ENCODE results near the gene IQSEC1.

The IQSEC1 gene

GRCh38 chr3:12959838-12960378, 113.3 kb downstream of the IQSEC1 start:
- FAIRE-seq: no peak
- no peak for DNase-seq (ENCODE audit: insufficient read length, low spot score)
- peak; percentile 70 for TF ChIP-seq SPI1 (IDR thresholded peaks at IDR 0.05; ENCODE audit: low read depth, low read length)
- TF ChIP-seq POLR2A (IDR thresholded peaks at IDR 0.05; ENCODE audit: low read depth, low read length): no peak
- TF ChIP-seq POLR2AphosphoS5 (IDR thresholded peaks at IDR 0.05; ENCODE audit: low read depth, low read length): no peak
- no peak for TF ChIP-seq POU2F2 (IDR thresholded peaks at IDR 0.05; ENCODE audit: low read depth, low read length)
- TF ChIP-seq PAX5 (IDR thresholded peaks at IDR 0.05; ENCODE audit: insufficient read depth, low read length, severe bottlenecking): no peak
- TF ChIP-seq TAF1 (IDR thresholded peaks at IDR 0.05; ENCODE audit: low read depth, low read length): no peak

GRCh38 chr3:12959410-12959809, 113.8 kb downstream of the IQSEC1 start:
- peak; percentile 52 for FAIRE-seq
- TF ChIP-seq TAF1 (IDR thresholded peaks at IDR 0.05; ENCODE audit: low read depth, low read length) (no peak), SPI1 (IDR thresholded peaks at IDR 0.05; ENCODE audit: low read depth, low read length) (no peak), POLR2A (IDR thresholded peaks at IDR 0.05; ENCODE audit: low read depth, low read length) (no peak), PAX5 (IDR thresholded peaks at IDR 0.05; ENCODE audit: insufficient read depth, low read length, severe bottlenecking) (no peak), POU2F2 (IDR thresholded peaks at IDR 0.05; ENCODE audit: low read depth, low read length) (no peak), POLR2AphosphoS5 (IDR thresholded peaks at IDR 0.05; ENCODE audit: low read depth, low read length) (no peak)
- DNase-seq (ENCODE audit: insufficient read length, low spot score): no peak

- DNase-seq (ENCODE audit: insufficient read length, low spot score) (no peak), FAIRE-seq (no peak)
- TF ChIP-seq POLR2A (IDR thresholded peaks at IDR 0.05; ENCODE audit: low read depth, low read length): no peak
- no peak for TF ChIP-seq TAF1 (IDR thresholded peaks at IDR 0.05; ENCODE audit: low read depth, low read length)
- TF ChIP-seq SPI1 (IDR thresholded peaks at IDR 0.05; ENCODE audit: low read depth, low read length): no peak
- TF ChIP-seq POLR2AphosphoS5 (IDR thresholded peaks at IDR 0.05; ENCODE audit: low read depth, low read length): no peak
- TF ChIP-seq PAX5 (IDR thresholded peaks at IDR 0.05; ENCODE audit: insufficient read depth, low read length, severe bottlenecking): no peak
- TF ChIP-seq POU2F2 (IDR thresholded peaks at IDR 0.05; ENCODE audit: low read depth, low read length): no peak
These were observed 115.1 kb downstream of the IQSEC1 start for GRCh38 chr3:12957824-12958792.

- TF ChIP-seq PAX5 (IDR thresholded peaks at IDR 0.05; ENCODE audit: insufficient read depth, low read length, severe bottlenecking) (no peak), POU2F2 (IDR thresholded peaks at IDR 0.05; ENCODE audit: low read depth, low read length) (no peak), SPI1 (IDR thresholded peaks at IDR 0.05; ENCODE audit: low read depth, low read length) (no peak), TAF1 (IDR thresholded peaks at IDR 0.05; ENCODE audit: low read depth, low read length) (no peak), POLR2AphosphoS5 (IDR thresholded peaks at IDR 0.05; ENCODE audit: low read depth, low read length) (no peak), POLR2A (IDR thresholded peaks at IDR 0.05; ENCODE audit: low read depth, low read length) (no peak)
- FAIRE-seq (no peak), DNase-seq (ENCODE audit: insufficient read length, low spot score) (no peak)
These were observed 115.9 kb downstream of the IQSEC1 start for GRCh38 chr3:12957339-12957738.

- DNase-seq (ENCODE audit: insufficient read length, low spot score) (no peak), FAIRE-seq (no peak)
These were observed 116.9 kb downstream of the IQSEC1 start for GRCh38 chr3:12956316-12956660.

GRCh38 chr3:12955651-12956315, 117.4 kb downstream of the IQSEC1 start:
- no peak for DNase-seq (ENCODE audit: insufficient read length, low spot score)
- FAIRE-seq: no peak
- no peak for TF ChIP-seq PAX5 (IDR thresholded peaks at IDR 0.05; ENCODE audit: insufficient read depth, low read length, severe bottlenecking)
- no peak for TF ChIP-seq TAF1 (IDR thresholded peaks at IDR 0.05; ENCODE audit: low read depth, low read length)
- TF ChIP-seq POLR2AphosphoS5 (IDR thresholded peaks at IDR 0.05; ENCODE audit: low read depth, low read length): no peak
- no peak for TF ChIP-seq POLR2A (IDR thresholded peaks at IDR 0.05; ENCODE audit: low read depth, low read length)
- TF ChIP-seq SPI1 (IDR thresholded peaks at IDR 0.05; ENCODE audit: low read depth, low read length): no peak
- no peak for TF ChIP-seq POU2F2 (IDR thresholded peaks at IDR 0.05; ENCODE audit: low read depth, low read length)

More at GRCh38 chr3:12956316-12956660, 116.9 kb downstream of the IQSEC1 start:
- TF ChIP-seq SPI1 (IDR thresholded peaks at IDR 0.05; ENCODE audit: low read depth, low read length) (no peak), TAF1 (IDR thresholded peaks at IDR 0.05; ENCODE audit: low read depth, low read length) (no peak), PAX5 (IDR thresholded peaks at IDR 0.05; ENCODE audit: insufficient read depth, low read length, severe bottlenecking) (no peak), POU2F2 (IDR thresholded peaks at IDR 0.05; ENCODE audit: low read depth, low read length) (no peak), POLR2A (IDR thresholded peaks at IDR 0.05; ENCODE audit: low read depth, low read length) (no peak), POLR2AphosphoS5 (IDR thresholded peaks at IDR 0.05; ENCODE audit: low read depth, low read length) (no peak)

- DNase-seq (ENCODE audit: insufficient read length, low spot score): no peak
These were observed 118.2 kb downstream of the IQSEC1 start for GRCh38 chr3:12954891-12955650.

GRCh38 chr3:12954180-12954579, 119.0 kb downstream of the IQSEC1 start:
- no peak for DNase-seq (ENCODE audit: insufficient read length, low spot score)

More at GRCh38 chr3:12954891-12955650, 118.2 kb downstream of the IQSEC1 start:
- peak; percentile 82 for FAIRE-seq
- TF ChIP-seq POLR2A (IDR thresholded peaks at IDR 0.05; ENCODE audit: low read depth, low read length): no peak
- TF ChIP-seq SPI1 (IDR thresholded peaks at IDR 0.05; ENCODE audit: low read depth, low read length): no peak
- TF ChIP-seq TAF1 (IDR thresholded peaks at IDR 0.05; ENCODE audit: low read depth, low read length): no peak
- no peak for TF ChIP-seq PAX5 (IDR thresholded peaks at IDR 0.05; ENCODE audit: insufficient read depth, low read length, severe bottlenecking)
- TF ChIP-seq POU2F2 (IDR thresholded peaks at IDR 0.05; ENCODE audit: low read depth, low read length): no peak
- no peak for TF ChIP-seq POLR2AphosphoS5 (IDR thresholded peaks at IDR 0.05; ENCODE audit: low read depth, low read length)

More at GRCh38 chr3:12954180-12954579, 119.0 kb downstream of the IQSEC1 start:
- TF ChIP-seq POU2F2 (IDR thresholded peaks at IDR 0.05; ENCODE audit: low read depth, low read length) (no peak), POLR2A (IDR thresholded peaks at IDR 0.05; ENCODE audit: low read depth, low read length) (no peak)
- no peak for FAIRE-seq
